ENCODE measurements around the gene KLC3.

Gene KLC3

DNA sequence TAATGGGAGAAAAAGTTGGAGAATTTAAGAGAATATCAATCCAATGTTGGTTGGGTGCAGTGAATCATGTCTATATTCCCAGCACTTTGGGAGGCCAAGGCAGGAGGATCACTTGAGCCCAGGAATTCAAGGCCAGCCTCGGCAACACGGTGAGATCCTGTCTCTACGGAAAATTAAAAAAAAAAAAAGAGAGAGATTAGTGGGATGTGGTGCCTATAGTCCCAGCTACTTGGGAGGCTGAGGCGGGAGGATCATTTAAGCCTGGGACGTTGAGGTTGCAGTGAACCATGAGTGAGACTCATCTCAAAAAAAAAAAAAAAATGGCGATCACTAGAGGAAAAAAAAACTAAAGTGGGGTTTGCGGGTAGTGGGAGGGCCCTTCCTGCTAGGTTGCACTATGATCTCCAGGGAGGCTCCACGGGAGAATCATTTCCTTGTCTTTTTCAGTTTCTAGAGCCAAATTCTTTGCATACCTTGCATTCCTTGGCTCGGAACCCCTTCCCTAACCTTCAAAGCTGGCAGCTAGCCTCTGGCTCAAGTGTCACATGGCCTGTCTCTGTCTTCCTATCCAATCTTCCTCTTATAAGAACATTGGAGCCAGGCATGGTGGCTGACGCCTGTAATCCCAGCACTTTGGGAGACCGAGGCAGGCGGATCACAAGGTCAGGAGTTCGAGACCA lies 35.6 kb downstream of the KLC3 start:
- DNase-seq (ENCODE audit: low read depth) = peak; percentile 100

DNA sequence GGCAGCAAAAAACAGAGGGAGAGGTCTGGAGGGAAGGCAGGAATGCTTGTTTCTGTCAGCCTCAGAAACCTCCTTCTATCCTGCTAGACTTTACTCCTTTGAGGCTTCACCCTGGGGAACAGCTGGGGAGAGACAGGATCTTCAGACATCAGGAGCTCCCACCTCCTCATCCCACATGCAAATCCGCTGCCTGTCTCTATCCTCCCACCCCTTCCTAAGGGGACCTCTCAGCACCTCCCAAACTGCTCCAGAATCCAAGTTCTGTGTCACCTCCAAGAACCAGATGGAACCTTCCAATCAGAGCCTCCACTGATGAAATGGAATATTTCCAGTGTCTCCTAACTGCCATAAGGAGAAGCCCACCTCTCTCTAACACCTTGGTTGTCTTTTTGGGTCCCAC lies 39.6 kb downstream of the KLC3 start:
- no peak for DNase-seq (ENCODE audit: low read depth)

DNA sequence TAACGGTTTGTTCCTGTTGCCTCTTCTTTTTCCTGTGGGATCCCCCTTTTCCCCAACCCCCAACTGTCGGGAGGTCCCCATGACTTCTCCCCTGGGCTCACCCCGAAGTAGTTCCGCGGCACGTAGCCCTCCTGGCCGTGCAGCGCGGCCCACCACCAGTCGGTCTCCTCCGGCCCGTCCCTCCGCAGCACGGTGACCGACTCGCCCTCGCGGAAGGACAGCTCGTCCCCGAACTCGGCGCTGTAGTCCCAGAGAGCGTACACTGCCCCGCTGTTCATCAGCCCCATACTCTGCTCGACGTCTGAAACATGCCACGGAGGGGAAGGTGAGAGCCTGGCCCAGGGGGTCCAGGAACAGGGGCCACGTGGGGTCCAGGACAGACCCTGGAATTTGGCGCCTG lies 41.9 kb downstream of the KLC3 start:
- no peak for DNase-seq (ENCODE audit: low read depth)

DNA sequence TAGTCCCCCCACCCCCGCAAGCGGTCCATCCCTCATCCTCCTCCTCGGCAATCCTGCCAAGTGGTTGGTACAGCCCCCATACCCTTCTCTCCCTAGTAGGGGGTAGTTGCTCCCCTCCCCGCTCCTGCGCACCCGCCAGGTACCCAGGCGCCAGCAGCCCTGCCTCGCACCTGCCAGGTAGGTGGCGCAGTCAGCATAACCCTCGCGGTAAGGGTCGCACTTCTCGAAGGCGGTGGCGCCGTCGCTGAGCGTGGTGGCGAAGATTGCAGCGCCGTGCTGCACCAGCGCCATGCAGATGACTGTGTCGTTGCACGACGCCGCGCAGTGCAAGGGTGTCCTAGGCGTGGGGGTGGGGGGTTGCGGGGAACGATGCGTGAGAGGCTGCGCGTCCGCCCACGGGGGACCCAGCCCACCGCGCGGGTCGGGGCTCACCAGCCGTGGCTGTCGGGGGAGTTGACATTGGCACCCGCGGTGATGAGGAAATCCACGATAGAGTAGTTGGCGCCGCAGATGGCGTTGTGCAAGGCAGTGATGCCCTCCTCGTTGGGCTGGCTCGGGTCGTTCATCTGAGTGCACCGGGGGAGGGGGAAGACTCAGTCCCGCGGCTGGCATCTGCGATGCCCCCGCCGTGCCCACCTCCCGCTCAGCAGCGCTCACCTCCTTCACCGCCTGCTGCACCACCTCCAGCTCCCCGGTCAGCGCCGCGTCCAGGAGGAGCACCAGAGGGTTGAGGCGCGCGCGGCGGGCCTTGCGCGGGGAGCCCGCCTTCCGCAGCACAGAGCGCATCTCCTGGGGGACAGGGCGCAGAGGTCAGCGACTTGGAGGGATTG lies 45.1 kb downstream of the KLC3 start:
- DNase-seq (ENCODE audit: low read depth) = no peak

DNA sequence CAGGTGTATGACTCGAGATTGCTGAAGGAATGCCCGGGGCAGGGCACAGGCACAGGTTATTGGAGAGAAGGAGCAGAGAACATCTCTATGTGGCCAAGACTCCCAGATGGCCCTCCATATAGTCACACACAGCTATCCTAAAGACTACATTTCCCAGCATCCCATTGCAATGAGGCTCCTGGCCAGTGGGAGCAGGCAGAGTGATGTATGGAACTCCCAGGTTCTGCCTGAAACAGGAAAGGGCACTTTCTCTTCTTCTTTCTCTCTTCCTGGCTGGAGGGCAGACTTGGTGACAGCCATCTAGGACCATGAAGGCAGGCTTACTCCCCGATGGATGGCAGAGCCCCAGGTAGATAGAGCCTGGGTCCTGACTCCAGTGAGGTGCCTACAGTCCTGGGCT lies 50.8 kb downstream of the KLC3 start:
- no peak for DNase-seq (ENCODE audit: low read depth)

DNA sequence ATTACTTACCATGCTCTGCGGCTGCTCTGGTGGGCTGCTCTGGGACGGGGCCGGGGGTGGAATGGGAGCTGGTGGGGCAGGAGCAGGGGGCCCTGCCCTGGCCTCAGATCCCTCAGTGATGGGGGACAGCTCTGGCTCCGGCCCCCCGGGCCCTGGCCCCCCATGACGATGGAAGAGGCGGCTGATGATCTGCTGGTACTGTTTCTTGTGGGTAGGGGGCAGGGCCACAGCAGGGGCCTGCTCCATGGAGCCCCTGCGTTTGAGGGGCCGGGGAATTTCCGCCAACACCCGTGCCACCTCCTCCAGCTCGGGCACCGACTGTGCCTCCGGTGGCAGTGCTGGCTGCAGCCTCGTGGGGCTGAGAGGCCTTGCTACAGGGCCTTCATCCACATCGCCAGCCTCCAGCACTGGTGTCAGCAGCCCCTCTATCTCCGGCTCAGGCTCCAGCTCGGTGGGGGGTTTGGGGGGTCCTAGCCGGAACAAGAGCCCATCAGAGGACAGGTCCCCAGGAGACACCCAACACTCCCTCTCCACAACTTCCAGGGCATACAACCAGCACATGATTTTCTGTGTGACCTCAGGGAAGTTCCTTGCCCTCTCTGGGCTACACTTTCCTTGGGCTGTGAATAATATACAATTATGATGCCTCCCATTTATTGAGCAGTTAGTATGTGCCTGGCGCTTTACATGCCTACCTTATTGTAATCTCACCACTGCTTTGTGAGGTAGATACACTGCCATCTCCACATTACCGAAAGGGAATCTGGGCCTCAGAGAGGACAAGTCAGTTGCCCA lies 51.5 kb downstream of the KLC3 start:
- no peak for DNase-seq (ENCODE audit: low read depth)

DNA sequence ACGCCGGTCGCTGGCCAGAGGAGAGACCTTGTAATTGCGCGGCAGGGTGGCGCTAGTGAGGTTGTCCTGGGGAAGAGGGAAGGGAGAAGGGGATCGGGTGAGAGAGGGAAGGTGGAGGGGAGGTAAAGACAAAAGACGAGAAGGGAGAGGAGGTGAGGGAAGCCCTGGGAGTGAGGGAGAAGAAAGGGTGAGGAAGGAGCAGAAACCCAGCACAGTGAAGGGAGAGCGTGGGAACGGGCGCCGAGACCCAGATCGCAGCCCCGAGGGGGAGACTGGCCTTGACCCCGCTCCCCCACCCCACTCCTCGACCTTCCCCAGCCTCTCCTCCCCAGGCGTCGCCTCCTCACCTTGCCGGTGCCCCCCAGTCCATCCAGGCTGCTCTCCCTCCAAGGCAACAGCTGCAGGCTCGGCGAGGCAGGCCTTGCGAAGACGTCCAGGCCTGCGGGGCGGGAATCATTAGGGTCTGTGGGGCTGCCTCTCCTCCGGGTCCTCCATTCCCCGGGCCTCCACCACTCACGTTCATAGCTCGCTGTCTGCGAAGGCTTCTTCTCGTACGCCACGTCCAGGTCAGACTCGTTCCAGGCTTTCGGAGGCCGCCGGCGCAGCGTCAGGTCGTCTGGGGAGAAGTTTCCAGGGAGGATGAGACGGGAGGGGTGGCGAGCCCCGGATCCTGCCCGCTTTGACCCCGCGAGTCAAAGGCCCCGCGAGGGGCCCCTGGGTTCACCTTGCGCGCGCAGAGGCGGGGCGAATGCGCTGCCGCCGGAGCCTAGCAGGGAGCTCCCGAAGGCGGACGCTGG lies 55.5 kb downstream of the KLC3 start:
- no peak for DNase-seq (ENCODE audit: low read depth)

DNA sequence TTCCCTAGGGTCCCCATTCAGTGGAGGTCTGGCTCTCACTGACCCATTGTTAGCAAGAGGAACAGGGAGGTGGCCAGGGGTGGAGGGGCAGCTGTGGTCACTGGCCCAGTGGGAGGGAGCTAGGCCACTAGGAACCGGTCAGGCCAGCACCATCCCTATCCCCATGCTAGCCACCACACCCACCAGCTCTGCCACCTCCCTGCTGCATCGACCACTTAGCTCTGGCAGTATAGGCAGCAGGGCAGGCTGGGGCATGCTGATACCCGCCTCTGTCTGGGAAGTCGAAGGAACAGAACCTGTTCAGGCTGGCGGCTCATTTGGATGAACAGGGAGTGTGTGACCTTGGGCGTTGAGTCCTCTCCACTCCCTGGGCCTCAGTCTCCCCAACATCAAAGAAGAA lies 59.6 kb downstream of the KLC3 start:
- no peak for DNase-seq (ENCODE audit: low read depth)
